ENCODE measurements around the gene EYA3. TPM values are rescaled to one million over a fixed set of nuclear protein-coding genes. Genes with fewer than 3 reads are reported as not detected.

EYA3 gene
- total RNA-seq, 1 donor from 2014 or later = 25.3 TPM

DNA sequence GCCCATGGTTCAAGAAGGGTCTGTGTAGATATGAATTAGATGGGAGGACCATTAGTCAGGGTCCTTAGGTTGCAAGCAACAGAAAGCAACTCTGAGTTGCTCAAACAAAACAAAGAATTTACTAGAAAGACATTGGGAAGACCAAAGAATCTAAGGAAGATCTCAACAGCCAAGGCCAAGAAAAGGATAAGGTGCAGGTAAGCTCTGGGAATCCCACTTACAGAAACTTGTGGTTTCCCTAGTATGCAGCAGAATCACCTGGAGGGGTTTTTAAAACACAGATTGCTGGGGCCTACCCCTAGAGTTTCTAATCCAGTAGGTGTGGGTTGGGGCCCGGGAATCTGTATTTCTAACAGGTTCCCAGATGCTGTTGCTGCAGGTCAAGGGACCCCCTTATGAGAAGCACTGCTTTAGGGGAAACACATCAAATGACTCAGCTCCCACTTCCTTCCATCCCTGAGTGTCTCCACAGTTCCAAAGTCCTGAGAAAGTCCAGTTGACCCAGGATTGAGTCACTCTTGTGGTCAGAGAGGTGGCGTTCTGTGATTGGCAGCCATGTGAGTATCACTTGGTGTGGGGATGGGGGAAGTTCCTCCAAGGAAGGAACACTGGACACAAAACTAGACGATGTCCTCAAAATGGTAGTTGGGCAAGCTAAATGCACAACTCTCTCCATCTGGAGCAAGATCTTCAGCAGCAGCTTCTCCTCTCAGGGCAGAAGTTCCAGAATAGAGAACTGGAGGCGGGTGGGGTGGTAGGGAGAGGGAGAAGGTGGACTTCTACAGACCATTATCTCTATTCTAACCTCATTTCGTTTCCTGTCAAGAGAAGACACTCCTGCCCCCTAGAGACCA lies 24.2 kb upstream of the EYA3 start:
- Mint-ChIP-seq H3K4me1 (ENCODE audit: low read depth, unreplicated experiment) (no peaks in the 10 kb centered on the region), H3K9me3 (ENCODE audit: unreplicated experiment) (no peaks in the 10 kb centered on the region), H3K36me3 (ENCODE audit: unreplicated experiment) (no peaks in the 10 kb centered on the region), H3K4me3 (ENCODE audit: unreplicated experiment) (no peak overlapping the region), H3K27me3 (ENCODE audit: unreplicated experiment) (peaks cover 3% of the 10 kb centered on the region), H3K27ac (ENCODE audit: unreplicated experiment) (no peak overlapping the region)
- TF ChIP-seq, protein P1, sequence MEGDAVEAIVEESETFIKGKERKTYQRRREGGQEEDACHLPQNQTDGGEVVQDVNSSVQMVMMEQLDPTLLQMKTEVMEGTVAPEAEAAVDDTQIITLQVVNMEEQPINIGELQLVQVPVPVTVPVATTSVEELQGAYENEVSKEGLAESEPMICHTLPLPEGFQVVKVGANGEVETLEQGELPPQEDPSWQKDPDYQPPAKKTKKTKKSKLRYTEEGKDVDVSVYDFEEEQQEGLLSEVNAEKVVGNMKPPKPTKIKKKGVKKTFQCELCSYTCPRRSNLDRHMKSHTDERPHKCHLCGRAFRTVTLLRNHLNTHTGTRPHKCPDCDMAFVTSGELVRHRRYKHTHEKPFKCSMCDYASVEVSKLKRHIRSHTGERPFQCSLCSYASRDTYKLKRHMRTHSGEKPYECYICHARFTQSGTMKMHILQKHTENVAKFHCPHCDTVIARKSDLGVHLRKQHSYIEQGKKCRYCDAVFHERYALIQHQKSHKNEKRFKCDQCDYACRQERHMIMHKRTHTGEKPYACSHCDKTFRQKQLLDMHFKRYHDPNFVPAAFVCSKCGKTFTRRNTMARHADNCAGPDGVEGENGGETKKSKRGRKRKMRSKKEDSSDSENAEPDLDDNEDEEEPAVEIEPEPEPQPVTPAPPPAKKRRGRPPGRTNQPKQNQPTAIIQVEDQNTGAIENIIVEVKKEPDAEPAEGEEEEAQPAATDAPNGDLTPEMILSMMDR (IDR thresholded peaks at IDR 0.05; ENCODE audit: partially characterized antibody, unreplicated experiment) = no peak
- no peak for DNase-seq

- H3K36me3 Mint-ChIP-seq (ENCODE audit: unreplicated experiment) = no peaks in the 10 kb centered on the region
- no peak overlapping the region for H3K27ac Mint-ChIP-seq (ENCODE audit: unreplicated experiment)
- no peaks in the 10 kb centered on the region for H3K27me3 Mint-ChIP-seq (ENCODE audit: unreplicated experiment)
- no peaks in the 10 kb centered on the region for H3K9me3 Mint-ChIP-seq (ENCODE audit: unreplicated experiment)
- TF ChIP-seq, protein P1 (IDR thresholded peaks at IDR 0.05; ENCODE audit: partially characterized antibody, unreplicated experiment) = no peak
- no peak overlapping the region for H3K4me3 Mint-ChIP-seq (ENCODE audit: unreplicated experiment)
- H3K4me1 Mint-ChIP-seq (ENCODE audit: low read depth, unreplicated experiment) = no peaks in the 10 kb centered on the region
- DNase-seq = no peak
Measured at GRCh38 chr1:28111157-28111556, 22.7 kb upstream of the EYA3 start.

DNA sequence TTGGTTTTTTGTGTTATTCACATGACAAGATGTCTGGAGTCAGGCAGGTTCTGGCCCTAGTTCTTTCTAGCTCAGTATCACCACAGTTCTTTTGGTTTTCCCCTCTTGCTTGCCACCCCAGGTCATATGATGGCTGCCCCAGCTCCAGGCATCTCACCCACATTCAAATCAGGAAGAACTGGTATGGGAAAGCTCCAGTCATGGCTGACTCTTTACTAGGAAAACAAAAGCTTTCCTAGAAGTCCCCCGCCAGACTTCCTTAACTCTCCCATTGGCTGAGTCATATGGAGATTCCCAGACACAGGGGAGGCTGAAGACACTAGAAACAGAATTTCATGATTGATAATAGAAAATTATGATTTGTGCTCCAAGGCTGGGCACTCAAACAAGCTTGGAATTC lies 22.1 kb upstream of the EYA3 start:
- no peak for DNase-seq
- TF ChIP-seq, protein P1 (IDR thresholded peaks at IDR 0.05; ENCODE audit: partially characterized antibody, unreplicated experiment) = no peak
- no peaks in the 10 kb centered on the region for H3K4me1 Mint-ChIP-seq (ENCODE audit: low read depth, unreplicated experiment)
- no peaks in the 10 kb centered on the region for H3K36me3 Mint-ChIP-seq (ENCODE audit: unreplicated experiment)
- H3K9me3 Mint-ChIP-seq (ENCODE audit: unreplicated experiment) = no peaks in the 10 kb centered on the region
- H3K27ac Mint-ChIP-seq (ENCODE audit: unreplicated experiment) = no peak overlapping the region
- no peaks in the 10 kb centered on the region for H3K27me3 Mint-ChIP-seq (ENCODE audit: unreplicated experiment)
- H3K4me3 Mint-ChIP-seq (ENCODE audit: unreplicated experiment) = no peak overlapping the region

DNA sequence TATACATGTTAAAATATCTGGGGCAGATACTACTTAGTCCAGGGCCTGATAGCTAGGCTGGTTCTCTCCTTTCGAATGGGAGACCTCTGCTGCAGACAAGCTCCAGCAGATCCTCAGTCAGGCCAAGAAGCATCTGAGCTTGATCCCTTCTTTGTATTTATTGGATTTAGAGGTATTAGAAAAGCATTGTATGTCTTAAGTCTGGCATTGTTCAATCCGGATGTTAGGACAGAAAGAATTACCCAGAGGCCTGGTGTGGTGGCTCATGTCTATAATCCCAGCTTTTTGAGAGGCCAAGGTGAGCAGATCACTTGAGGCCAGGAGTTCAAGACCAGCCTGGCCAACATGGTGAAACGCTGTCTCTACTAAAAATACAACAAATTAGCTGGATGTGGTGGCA lies 21.2 kb upstream of the EYA3 start:
- H3K27me3 Mint-ChIP-seq (ENCODE audit: unreplicated experiment) = no peaks in the 10 kb centered on the region
- peaks cover 4% of the 10 kb centered on the region for H3K4me1 Mint-ChIP-seq (ENCODE audit: low read depth, unreplicated experiment)
- no peaks in the 10 kb centered on the region for H3K36me3 Mint-ChIP-seq (ENCODE audit: unreplicated experiment)
- TF ChIP-seq, protein P1 (IDR thresholded peaks at IDR 0.05; ENCODE audit: partially characterized antibody, unreplicated experiment) = no peak
- H3K9me3 Mint-ChIP-seq (ENCODE audit: unreplicated experiment) = no peaks in the 10 kb centered on the region
- no peak overlapping the region for H3K27ac Mint-ChIP-seq (ENCODE audit: unreplicated experiment)
- no peak for DNase-seq
- no peak overlapping the region for H3K4me3 Mint-ChIP-seq (ENCODE audit: unreplicated experiment)

DNA sequence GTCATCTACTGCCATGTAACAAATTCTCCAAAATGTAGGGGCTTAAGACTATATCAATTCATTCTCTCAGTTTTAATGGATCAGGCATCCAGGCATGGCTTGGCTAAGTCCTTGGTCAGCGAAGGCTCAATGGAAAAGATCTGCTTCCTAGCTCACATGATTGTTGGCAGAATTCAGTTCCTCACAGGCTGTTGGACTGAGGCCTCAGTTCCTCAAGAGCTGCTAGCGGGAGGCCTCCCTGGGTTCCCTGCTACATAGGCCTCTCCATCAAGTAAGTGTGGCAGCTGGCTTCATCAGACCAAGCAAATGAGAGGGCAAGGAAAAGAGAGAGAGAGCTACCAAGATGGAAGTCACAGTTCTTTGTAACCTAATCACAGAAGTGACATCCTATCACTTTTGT lies 19.6 kb upstream of the EYA3 start:
- Mint-ChIP-seq H3K27me3 (ENCODE audit: unreplicated experiment) (no peaks in the 10 kb centered on the region), H3K4me1 (ENCODE audit: low read depth, unreplicated experiment) (peaks cover 6% of the 10 kb centered on the region), H3K4me3 (ENCODE audit: unreplicated experiment) (no peak overlapping the region), H3K9me3 (ENCODE audit: unreplicated experiment) (no peaks in the 10 kb centered on the region), H3K36me3 (ENCODE audit: unreplicated experiment) (no peaks in the 10 kb centered on the region), H3K27ac (ENCODE audit: unreplicated experiment) (no peak overlapping the region)
- TF ChIP-seq, protein P1 (IDR thresholded peaks at IDR 0.05; ENCODE audit: partially characterized antibody, unreplicated experiment) = no peak
- DNase-seq = no peak

All from glutamatergic neuron (in vitro differentiated cells).